AG09319 (cell line): Measurements from ENCODE around the gene LIF.
"Not testable (repeated sequence)": the region's sequence is repeated elsewhere in the genome, so short reads cannot be mapped to it uniquely, and the experiment has no call there.

Source experiments
- DNase-seq: peaks from one replicate; pipeline ENCODE4 v3.0.0-alpha.2; 2010; ENCODE audit warnings: low read depth; ENCODE audit errors: extremely low read depth
- TF ChIP-seq, protein P1 (sequence below): IDR thresholded peaks from 2 replicates; pipeline ENCODE4 v1.5.1; 2011; ENCODE audit warnings: low read depth, mild to moderate bottlenecking, inconsistent platforms, low read length, moderate library complexity

Gene LIF

DNA sequence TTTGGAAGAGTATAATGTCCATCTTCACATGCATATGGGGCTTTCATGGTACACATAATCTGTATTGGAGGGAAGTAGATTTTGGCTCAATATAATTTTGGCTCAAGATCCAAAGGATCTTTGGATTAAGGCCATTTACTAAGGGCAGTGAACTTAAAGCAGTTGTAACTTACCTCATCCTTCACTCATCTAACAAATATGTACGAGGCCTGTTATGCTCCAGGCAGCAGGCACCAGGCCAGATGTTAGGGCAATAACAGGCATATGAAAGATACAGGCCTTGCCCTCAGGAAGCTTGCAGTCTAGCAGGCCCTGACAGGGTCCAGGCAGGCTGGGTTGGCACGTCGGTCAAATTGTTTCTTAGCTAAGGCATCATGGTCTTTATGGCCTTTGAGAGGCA, 44.6 kb downstream of the LIF start:
- TF ChIP-seq, protein P1, sequence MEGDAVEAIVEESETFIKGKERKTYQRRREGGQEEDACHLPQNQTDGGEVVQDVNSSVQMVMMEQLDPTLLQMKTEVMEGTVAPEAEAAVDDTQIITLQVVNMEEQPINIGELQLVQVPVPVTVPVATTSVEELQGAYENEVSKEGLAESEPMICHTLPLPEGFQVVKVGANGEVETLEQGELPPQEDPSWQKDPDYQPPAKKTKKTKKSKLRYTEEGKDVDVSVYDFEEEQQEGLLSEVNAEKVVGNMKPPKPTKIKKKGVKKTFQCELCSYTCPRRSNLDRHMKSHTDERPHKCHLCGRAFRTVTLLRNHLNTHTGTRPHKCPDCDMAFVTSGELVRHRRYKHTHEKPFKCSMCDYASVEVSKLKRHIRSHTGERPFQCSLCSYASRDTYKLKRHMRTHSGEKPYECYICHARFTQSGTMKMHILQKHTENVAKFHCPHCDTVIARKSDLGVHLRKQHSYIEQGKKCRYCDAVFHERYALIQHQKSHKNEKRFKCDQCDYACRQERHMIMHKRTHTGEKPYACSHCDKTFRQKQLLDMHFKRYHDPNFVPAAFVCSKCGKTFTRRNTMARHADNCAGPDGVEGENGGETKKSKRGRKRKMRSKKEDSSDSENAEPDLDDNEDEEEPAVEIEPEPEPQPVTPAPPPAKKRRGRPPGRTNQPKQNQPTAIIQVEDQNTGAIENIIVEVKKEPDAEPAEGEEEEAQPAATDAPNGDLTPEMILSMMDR, result no peak
- no peak for DNase-seq

DNA sequence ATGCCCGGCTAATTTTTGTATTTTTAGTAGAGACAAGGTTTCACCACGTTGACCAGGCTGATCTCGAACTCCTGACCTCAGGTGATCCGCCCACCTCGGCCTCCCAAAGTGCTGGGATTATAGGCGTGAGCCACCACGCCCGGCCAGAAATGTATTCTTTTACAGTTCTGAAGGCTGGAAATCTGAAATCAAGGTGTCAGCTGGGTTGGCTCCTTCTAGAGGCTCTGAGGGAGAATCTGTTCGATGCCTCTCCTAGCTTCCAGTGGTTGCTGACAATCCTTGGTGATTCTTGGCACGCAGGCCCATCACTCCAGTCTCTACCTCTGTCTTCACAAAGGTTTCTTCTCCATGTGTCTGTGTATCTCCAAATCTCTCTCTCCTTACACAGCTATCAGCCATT, 45.7 kb downstream of the LIF start:
- not testable (repeated sequence) for DNase-seq

DNA sequence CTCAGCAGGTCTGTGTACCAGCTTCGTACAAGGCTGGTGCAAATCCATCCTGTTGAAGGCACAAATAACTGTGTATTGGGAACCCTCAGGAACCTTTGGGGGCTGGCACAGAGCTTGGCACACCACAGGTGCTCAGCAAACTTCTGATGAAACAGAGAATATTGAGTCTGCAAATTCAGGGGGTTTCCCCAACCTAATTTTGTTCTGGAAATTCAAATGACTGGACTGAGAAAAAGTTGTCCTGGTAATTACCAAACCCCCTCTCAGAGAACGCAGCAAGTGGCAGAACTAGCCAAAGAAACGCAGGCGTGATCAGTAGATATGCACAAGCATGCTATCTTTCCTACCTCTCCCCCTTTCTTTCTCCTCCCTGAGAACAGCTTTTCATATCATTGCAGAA, 47.6 kb downstream of the LIF start:
- TF ChIP-seq, protein P1, result no peak

DNA sequence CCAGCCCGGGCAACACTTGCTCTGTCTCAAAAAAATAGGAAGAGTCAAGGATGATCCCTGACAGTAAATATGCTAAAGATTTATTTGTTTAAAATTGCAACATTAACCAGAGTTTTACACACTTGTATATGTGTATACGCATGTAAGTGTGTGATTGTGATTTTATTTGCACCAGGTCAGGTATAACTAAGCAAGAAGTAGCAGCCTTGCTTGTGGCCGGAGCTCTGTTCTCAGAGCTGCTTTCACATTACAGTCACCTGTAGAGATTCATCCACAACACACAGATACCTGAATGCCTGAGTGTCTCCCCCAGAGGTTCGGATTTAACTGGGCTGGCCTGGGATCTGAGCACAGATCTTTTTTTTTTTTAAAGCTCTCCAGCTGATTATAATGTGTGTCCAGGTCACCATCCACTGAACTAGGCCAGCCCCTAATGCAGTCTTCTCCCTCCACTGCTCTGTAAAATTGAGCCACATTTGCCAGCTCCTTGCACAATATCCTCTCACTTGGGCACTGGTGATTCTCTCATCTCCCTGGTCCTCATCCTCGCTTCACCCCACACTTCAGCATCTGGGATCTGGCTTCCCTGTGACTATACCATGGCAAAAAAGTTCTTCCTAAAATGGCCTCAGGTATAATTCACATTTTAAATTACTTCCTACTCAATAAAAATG, 48.3 kb downstream of the LIF start:
- TF ChIP-seq, protein P1, result no peak
- no peak for DNase-seq

More for the DNA sequence above, 47.6 kb downstream of the LIF start:
- no peak for DNase-seq

DNA sequence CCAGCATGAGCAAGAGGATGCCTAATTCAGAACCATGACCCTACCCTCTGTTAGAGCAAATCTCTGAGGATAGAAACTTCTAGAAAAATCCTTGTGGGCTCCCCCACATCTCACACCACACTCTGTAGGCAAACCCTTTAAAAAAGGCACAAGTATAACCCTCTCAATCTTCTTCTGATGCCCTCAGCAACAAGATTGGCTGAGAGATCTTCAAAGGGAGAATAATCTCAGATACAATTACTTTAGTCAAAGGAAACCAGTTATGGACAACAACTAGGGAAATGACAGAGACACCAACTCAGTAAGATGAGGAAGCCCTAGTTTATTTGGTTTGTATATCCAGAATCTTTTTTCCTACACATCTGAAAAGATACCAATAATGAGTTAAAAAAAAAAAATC, 49.2 kb downstream of the LIF start:
- DNase-seq, result no peak
- TF ChIP-seq, protein P1, result no peak

DNA sequence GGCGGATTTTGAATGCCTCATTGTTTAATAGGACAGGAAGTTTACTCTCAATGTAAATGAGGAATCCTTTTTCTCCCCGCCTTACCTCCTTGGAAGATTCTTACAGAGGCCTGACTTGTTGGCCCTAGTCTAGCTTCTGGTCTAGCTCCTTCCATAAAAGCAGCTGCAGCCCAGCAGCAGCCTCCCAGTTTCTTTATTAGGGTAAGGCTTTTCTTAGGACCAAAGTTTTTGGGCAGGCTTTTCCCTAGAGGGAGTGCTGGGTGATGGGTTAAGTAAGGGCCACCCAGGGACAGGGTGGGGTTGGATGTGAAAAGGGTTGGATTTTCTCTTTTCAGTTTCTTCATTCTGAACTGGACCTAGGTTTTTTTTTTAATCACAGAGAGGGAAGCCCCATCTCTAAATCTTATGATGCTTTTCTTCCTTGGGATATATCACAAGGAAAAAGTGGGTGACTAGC, 49.7 kb downstream of the LIF start:
- no peak for DNase-seq
- TF ChIP-seq, protein P1, result no peak

DNA sequence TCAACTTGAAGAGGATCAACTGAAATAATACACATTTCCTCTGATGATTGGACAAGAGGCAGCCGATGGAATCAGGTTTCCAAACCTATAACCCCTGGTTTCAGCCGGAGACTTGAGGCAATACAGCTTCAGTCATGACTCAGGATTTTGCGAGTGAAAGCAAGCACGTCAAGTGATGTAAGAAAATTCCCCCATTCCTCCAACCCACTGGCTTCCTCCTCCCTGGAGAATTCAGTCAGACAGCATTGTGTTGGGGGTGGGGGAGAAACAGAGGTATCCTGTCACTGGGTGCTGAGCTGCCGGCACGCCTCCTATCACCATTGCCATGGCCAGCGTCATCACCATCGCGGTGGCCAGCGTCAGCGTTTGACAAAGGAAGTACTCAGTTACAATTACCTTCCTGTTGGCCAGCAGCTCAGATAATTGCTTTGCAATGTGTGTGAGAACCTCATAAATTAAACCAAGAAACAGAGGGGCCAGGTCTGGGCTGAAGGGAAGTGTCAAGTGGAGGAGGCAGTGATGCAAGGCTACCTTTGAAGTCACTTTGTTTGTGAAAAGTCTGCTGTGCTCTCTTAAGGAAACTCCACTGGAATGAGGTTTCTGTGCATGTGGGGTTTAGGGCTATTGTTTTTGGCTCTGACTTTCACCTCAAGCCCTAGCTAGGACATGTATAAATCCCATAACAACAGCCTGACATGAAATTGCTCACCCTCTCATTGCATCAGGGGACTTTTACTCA, 50.2 kb downstream of the LIF start:
- peak; percentile 100 for DNase-seq
- TF ChIP-seq, protein P1, result no peak
